ELR (cell line): Measurements from ENCODE around the gene XBP1.
"Not testable (repeated sequence)": the region's sequence is repeated elsewhere in the genome, so short reads cannot be mapped to it uniquely, and the experiment has no call there.

Experiments
- DNase-seq: peaks from one replicate; pipeline ENCODE4 v3.0.0-alpha.2; 2015; ENCODE audit warnings: low read depth

XBP1 gene

GRCh38 chr22:28800308-28801041 is at the start of gene XBP1:
TSS of gene XBP1 (minus strand) at chr22:28800569.
- DNase-seq: peak; percentile 95

GRCh38 chr22:28846994-28847393 is 46.6 kb upstream of the XBP1 start:
- DNase-seq: no peak

GRCh38 chr22:28844277-28844676 is 43.9 kb upstream of the XBP1 start:
- DNase-seq: not testable (repeated sequence)

GRCh38 chr22:28843633-28844032 is 43.3 kb upstream of the XBP1 start:
- DNase-seq: no peak

- peak; percentile 11 for DNase-seq
Measured at GRCh38 chr22:28841111-28841510, 40.7 kb upstream of the XBP1 start.

GRCh38 chr22:28838971-28839370 is 38.6 kb upstream of the XBP1 start:
- DNase-seq: no peak

GRCh38 chr22:28837640-28838039 is 37.3 kb upstream of the XBP1 start:
- no peak for DNase-seq

GRCh38 chr22:28835630-28836189 is 35.3 kb upstream of the XBP1 start:
- no peak for DNase-seq

- DNase-seq: no peak
Measured at GRCh38 chr22:28833276-28833923, 33.0 kb upstream of the XBP1 start.

- DNase-seq: no peak
Measured at GRCh38 chr22:28832731-28833130, 32.4 kb upstream of the XBP1 start.

GRCh38 chr22:28831140-28832072 is 31.0 kb upstream of the XBP1 start:
- no peak for DNase-seq

GRCh38 chr22:28830441-28830840 is 30.1 kb upstream of the XBP1 start:
- no peak for DNase-seq

GRCh38 chr22:28829358-28830181 is 29.2 kb upstream of the XBP1 start:
- peak; percentile 77 for DNase-seq

GRCh38 chr22:28826921-28827320 is 26.6 kb upstream of the XBP1 start:
- DNase-seq: no peak

- DNase-seq: not testable (repeated sequence)
Measured at GRCh38 chr22:28826430-28826829, 26.1 kb upstream of the XBP1 start.

GRCh38 chr22:28824455-28824854 is 24.1 kb upstream of the XBP1 start:
- DNase-seq: not testable (repeated sequence)

- no peak for DNase-seq
Measured at GRCh38 chr22:28822930-28823551, 22.7 kb upstream of the XBP1 start.

- no peak for DNase-seq
Measured at GRCh38 chr22:28821452-28821851, 21.1 kb upstream of the XBP1 start.

- DNase-seq: no peak
Measured at GRCh38 chr22:28820885-28821284, 20.5 kb upstream of the XBP1 start.

- DNase-seq: no peak
Measured at GRCh38 chr22:28819253-28820096, 19.1 kb upstream of the XBP1 start.
